Right lobe of liver (tissue), 4 donors: ENCODE measurements around the gene DCLRE1B.

Source experiments
- CTCF ChIP-seq, 4 donors: fragments of 200-600 bp in 3 of 4; fragments of 450-650 bp in 1 of 4; IDR thresholded peaks; one replicate each; pipeline versions ENCODE4 v1.5.1 to v1.8.0; 2016 to 2022; ENCODE audit warnings: antibody characterized with exemption in 4 of 4, mild to moderate bottlenecking in 2 of 4
- POLR2A ChIP-seq: fragments of 450-650 bp; IDR thresholded peaks from one replicate; pipeline ENCODE4 v1.6.1; 2017; ENCODE audit warnings: antibody characterized with exemption, mild to moderate bottlenecking
- donor health status: DM: no; HTN: no; CAD: no.
- donor health status: DM: no; HTN: no; CAD: no.
- donor health status: DM: no; HTN: yes; CAD: no.

GRCh38 chr1:113916974-113917373 is 11.8 kb downstream of the DCLRE1B start:
- TF ChIP-seq POLR2A (no peak), CTCF (IDR thresholded peaks at IDR 0.05) (no peak)
